Endothelial cell of umbilical vein (primary cell): Measurements from ENCODE around the gene PELI3. TPM values are rescaled to one million over a fixed set of nuclear protein-coding genes. Genes with fewer than 3 reads are reported as not detected.

Experiments
- BruUV-seq: library from RNA; stranded (reverse); fragments of 400-500 nt; replicated peaks from 2 replicates; lab custom pipeline; 2021; lab: Mats Ljungman, UMichigan
- CTCF ChIA-PET: fragments of 300-600, 350-600 bp; sonication (Branson Sonifier 250); formaldehyde crosslinking; loops from one replicate; lab custom pipeline; 2021; ENCODE audit warnings: antibody characterized with exemption, inconsistent platforms; lab: Charles Lee
- POLR2A ChIA-PET: fragments of 300-600, 350-600 bp; sonication (Branson Sonifier 250); formaldehyde crosslinking; loops from one replicate; lab custom pipeline; 2021; ENCODE audit warnings: antibody characterized with exemption, inconsistent platforms; lab: Charles Lee
- DNase-seq: peaks from one replicate; pipeline ENCODE4 v3.0.0-alpha.2; 2011; ENCODE audit warnings: low read depth, low spot score
- FAIRE-seq: peaks from 2 replicates; lab custom pipeline; 2011; peaks lifted over from hg19 to GRCh38; lab: Jason Lieb, UNC
- H2AFZ ChIP-seq: 2 replicates; pipeline ENCODE4 v1.6.0; 2012; ENCODE audit warnings: low read depth, low read length, control low read depth, inconsistent platforms
- H3K27ac ChIP-seq: 2 replicates; pipeline ENCODE4 v1.5.1; 2011; ENCODE audit warnings: low read depth, mild to moderate bottlenecking, control low read depth, low read length, moderate library complexity; ENCODE audit not compliant: insufficient read depth
- H3K27me3 ChIP-seq, 2 experiments: 2 replicates each; pipeline versions ENCODE4 v1.6.0 to v1.6.1; 2011; ENCODE audit warnings: low read length in 2 of 2, mixed read lengths in 1 of 2; ENCODE audit not compliant: control insufficient read depth in 2 of 2, insufficient read depth in 2 of 2
- H3K36me3 ChIP-seq, 2 experiments: 2 replicates in 1 of 2; 3 replicates in 1 of 2; pipeline ENCODE4 v1.5.1; 2011; ENCODE audit warnings: low read length in 2 of 2, mild to moderate bottlenecking in 1 of 2, moderate library complexity in 1 of 2; ENCODE audit not compliant: control insufficient read depth in 2 of 2, insufficient read depth in 2 of 2; ENCODE audit errors: extremely low read depth in 1 of 2
- H3K4me1 ChIP-seq: 3 replicates; pipeline ENCODE4 v1.5.1; 2011; ENCODE audit warnings: mild to moderate bottlenecking, low read length; ENCODE audit not compliant: control insufficient read depth, insufficient read depth; ENCODE audit errors: extremely low read depth
- H3K4me2 ChIP-seq: 2 replicates; pipeline ENCODE4 v1.6.1; 2011; ENCODE audit warnings: low read length, control low read depth, mixed read lengths; ENCODE audit not compliant: insufficient read depth
- H3K4me3 ChIP-seq, 3 experiments: fragments of 200-600 bp in 1 of 3; sonication (generic), shearing (Covaris generic) in 1 of 3; replicated peaks in 1 of 3; 2 replicates each; pipeline ENCODE4 v1.5.1; 2011 to 2016; ENCODE audit warnings: control low read depth in 3 of 3, low read length in 3 of 3, mild to moderate bottlenecking in 2 of 3, inconsistent platforms in 1 of 3, low read depth in 1 of 3, moderate library complexity in 1 of 3; ENCODE audit not compliant: insufficient read depth in 1 of 3
- H3K79me2 ChIP-seq: 2 replicates; pipeline ENCODE4 v1.6.0; 2012; ENCODE audit warnings: low read length, inconsistent platforms; ENCODE audit not compliant: control insufficient read depth, insufficient read depth
- H3K9ac ChIP-seq: replicated peaks from 2 replicates; pipeline ENCODE3; 2011; ENCODE audit warnings: low read length, control low read depth; ENCODE audit not compliant: insufficient read depth; ENCODE audit errors: extremely low read depth
- H3K9me1 ChIP-seq: replicated peaks from 3 replicates; pipeline ENCODE4 v1.6.0; 2011; ENCODE audit warnings: mild to moderate bottlenecking, low read length; ENCODE audit not compliant: control insufficient read depth, insufficient read depth; ENCODE audit errors: extremely low read depth
- H3K9me3 ChIP-seq: replicated peaks from 2 replicates; pipeline ENCODE4 v1.5.1; 2012; ENCODE audit warnings: low read length, inconsistent platforms; ENCODE audit not compliant: control insufficient read depth, insufficient read depth
- H4K20me1 ChIP-seq: replicated peaks from 2 replicates; pipeline ENCODE3; 2011; ENCODE audit warnings: mild to moderate bottlenecking, low read length; ENCODE audit not compliant: control insufficient read depth, insufficient read depth; ENCODE audit errors: extremely low read depth
- CTCF ChIP-seq, 2 donors: IDR thresholded peaks; 1 replicate in 1 of 2; 2 replicates in 1 of 2; pipeline ENCODE4 v1.5.1; 2011; ENCODE audit warnings: low read length in 2 of 2, mild to moderate bottlenecking in 2 of 2, moderate library complexity in 2 of 2, control low read depth in 1 of 2, inconsistent platforms in 1 of 2, low read depth in 1 of 2; ENCODE audit not compliant: insufficient read depth in 1 of 2; ENCODE audit errors: extremely low read depth in 1 of 2
- EZH2 ChIP-seq: IDR thresholded peaks from 2 replicates; pipeline ENCODE4 v1.6.1; 2012; ENCODE audit warnings: borderline replicate concordance, low read depth, mild to moderate bottlenecking, moderate library complexity, low read length, inconsistent platforms; ENCODE audit not compliant: severe bottlenecking
- FOS ChIP-seq: IDR thresholded peaks from 2 replicates; pipeline ENCODE4 v1.6.1; 2011; ENCODE audit warnings: mild to moderate bottlenecking, low read length, moderate library complexity, borderline replicate concordance; ENCODE audit not compliant: insufficient read depth
- JUN ChIP-seq: IDR thresholded peaks from 2 replicates; pipeline ENCODE4 v1.6.1; 2011; ENCODE audit warnings: borderline replicate concordance, low read depth; ENCODE audit not compliant: insufficient read length, insufficient read depth
- MAX ChIP-seq: IDR thresholded peaks from 2 replicates; pipeline ENCODE4 v1.6.1; 2011; ENCODE audit not compliant: insufficient read depth, insufficient read length
- MYC ChIP-seq: IDR thresholded peaks from one replicate; pipeline ENCODE4 v1.6.1; 2011; ENCODE audit warnings: mild to moderate bottlenecking, low read depth, low read length
- dilution Hi-C: fragments of 300-500 bp; cut with MboI; formaldehyde crosslinking; loops from one replicate; pipeline ENCODE4 v1.15.0; 2019; ENCODE audit warnings: low sequenced_read_pairs; ENCODE audit not compliant: extremely low pct_ligation_motif_present
- intact Hi-C: fragments of 100-400 bp; cut with micrococcal nuclease; formaldehyde crosslinking; loops from one replicate; pipeline ENCODE4 v1.10.0; 2022
- polyA plus RNA-seq, 4 experiments: library from polyadenylated mRNA; depleted of rRNA in 3 of 4; stranded (reverse) in 3 of 4; unstranded in 1 of 4; fragments of >200 nt; gene quantifications; 2 replicates each; pipeline versions ENCODE4 v1.2.1 to v1.2.3, GENCODE V29; 2011 to 2012; ENCODE audit warnings: missing spikeins in 1 of 4
- total RNA-seq: library from RNA; stranded (reverse); gene quantifications from 2 replicates; pipeline ENCODE4 v1.2.3, GENCODE V29; 2021

PELI3 gene
- total and polyA plus RNA-seq, 2 donors (not counting 3 experiments of a cell fraction or from before 2014, with no cell fraction given), result 2.8 to 2.9 TPM

GRCh38 chr11:66510990-66511339 is 44.3 kb downstream of the PELI3 start:
- BruUV-seq, result TSS peak; percentile 82
- POLR2A ChIA-PET, result interaction anchor here (0.6 kb wide), 1 partner anchor 58 kb away, joined by 3 read pairs; no protein-coding TSS in a partner anchor
- no peak overlapping the region for H3K27ac ChIP-seq
- FAIRE-seq (no peak), DNase-seq (no peak)
- H3K9ac ChIP-seq, result peak overlapping the region; percentile 83
- H3K9me3 ChIP-seq, result no peaks in the 10 kb centered on the region
- intact Hi-C loops (loop anchor here (1.0 to 2.0 kb wide), 3 partner anchors 31 to 45 kb away; partner anchors contain the start of genes DPP3 and PELI3), dilution Hi-C loops (no loop called here)
- peak overlapping the region; percentile 69 for H3K4me2 ChIP-seq
- no peaks in the 10 kb centered on the region for H4K20me1 ChIP-seq
- no peak for TF ChIP-seq FOS
- no peak for TF ChIP-seq JUN
- no peak for TF ChIP-seq EZH2
- no peak for TF ChIP-seq MYC
- no peak for TF ChIP-seq CTCF (IDR thresholded peaks at IDR 0.05; ENCODE audit: extremely low read depth in 1 of 2, insufficient read depth in 1 of 2, low read depth in 1 of 2, low read length in 2 of 2)
- no peak for TF ChIP-seq MAX
- H2AFZ ChIP-seq, result peak overlapping the region; percentile 83
- H3K9me1 ChIP-seq, result no peaks in the 10 kb centered on the region
- CTCF ChIA-PET, result interaction anchor here (1.0 to 1.9 kb wide), 4 partner anchors 16 to 168 kb away, joined by 3 to 7 read pairs (median 3); partner anchors contain the start of gene PELI3
- no peaks in the 10 kb centered on the region for H3K27me3 ChIP-seq
- H3K4me3 ChIP-seq, result peak overlapping the region; percentile 56 to 91 (median 89)
- peaks cover 5% of the 10 kb centered on the region for H3K4me1 ChIP-seq
- peaks cover 0 to 8% of the 10 kb centered on the region in 2 experiments for H3K36me3 ChIP-seq
- H3K79me2 ChIP-seq, result peaks cover 4% of the 10 kb centered on the region
